Trophoblast cell (in vitro differentiated cells and primary cell): ENCODE results near the gene TMEM219.

ENCODE experiments used
- DNase-seq, 2 donors: peaks; one replicate each; pipeline ENCODE4 v3.0.0-alpha.2; 2016
- H2AFZ ChIP-seq: 2 replicates; pipeline ENCODE4 v1.6.1; 2013; ENCODE audit warnings: low read length, moderate library complexity, mild to moderate bottlenecking; ENCODE audit not compliant: insufficient read depth, poor library complexity
- H2AK5ac ChIP-seq: 2 replicates; pipeline ENCODE4 v1.6.1; 2013; ENCODE audit warnings: mild to moderate bottlenecking, low read length
- H2BK120ac ChIP-seq: 2 replicates; pipeline ENCODE4 v1.6.1; 2013; ENCODE audit warnings: low read length, mild to moderate bottlenecking, moderate library complexity; ENCODE audit not compliant: insufficient read depth, poor library complexity
- H2BK12ac ChIP-seq: 2 replicates; pipeline ENCODE4 v1.6.1; 2013; ENCODE audit warnings: mild to moderate bottlenecking, low read length, moderate library complexity
- H2BK5ac ChIP-seq: 2 replicates; pipeline ENCODE4 v1.6.1; 2013; ENCODE audit warnings: low read length, low read depth, moderate library complexity, mild to moderate bottlenecking; ENCODE audit not compliant: poor library complexity
- H3K14ac ChIP-seq: 2 replicates; pipeline ENCODE4 v1.6.1; 2013; ENCODE audit warnings: mild to moderate bottlenecking, low read length
- H3K18ac ChIP-seq: 2 replicates; pipeline ENCODE4 v1.6.1; 2013; ENCODE audit warnings: mild to moderate bottlenecking, low read length
- H3K23ac ChIP-seq: 2 replicates; pipeline ENCODE4 v1.6.1; 2013; ENCODE audit warnings: low read length
- H3K27ac ChIP-seq: 2 replicates; pipeline ENCODE4 v1.5.1; 2013; ENCODE audit warnings: low read depth, mild to moderate bottlenecking, inconsistent platforms, low read length, moderate library complexity
- H3K27me3 ChIP-seq: 2 replicates; pipeline ENCODE4 v1.6.1; 2013; ENCODE audit warnings: inconsistent platforms, mild to moderate bottlenecking, low read length, moderate library complexity; ENCODE audit not compliant: insufficient read depth
- H3K36me3 ChIP-seq, 2 experiments: 1 replicate in 1 of 2; 2 replicates in 1 of 2; pipeline ENCODE4 v1.6.1; 2013; ENCODE audit warnings: low read length in 2 of 2, mild to moderate bottlenecking in 2 of 2, moderate library complexity in 1 of 2; ENCODE audit not compliant: insufficient read depth in 2 of 2, control insufficient read depth in 1 of 2
- H3K4ac ChIP-seq: 2 replicates; pipeline ENCODE4 v1.6.1; 2013; ENCODE audit warnings: low read depth, mild to moderate bottlenecking, low read length, moderate library complexity
- H3K4me1 ChIP-seq, 2 experiments: 1 replicate in 1 of 2; 2 replicates in 1 of 2; pipeline ENCODE4 v1.6.1; 2013; ENCODE audit warnings: low read length in 2 of 2, mild to moderate bottlenecking in 2 of 2, moderate library complexity in 1 of 2; ENCODE audit not compliant: insufficient read depth in 2 of 2, control insufficient read depth in 1 of 2
- H3K4me2 ChIP-seq: 2 replicates; pipeline ENCODE4 v1.6.1; 2013; ENCODE audit warnings: inconsistent platforms, mild to moderate bottlenecking, low read length, moderate library complexity
- H3K4me3 ChIP-seq: 2 replicates; pipeline ENCODE4 v1.5.1; 2013; ENCODE audit warnings: mild to moderate bottlenecking, low read depth, low read length, inconsistent platforms
- H3K79me1 ChIP-seq: one replicate; pipeline ENCODE4 v1.6.1; 2013; ENCODE audit warnings: low read length
- H3K79me2 ChIP-seq: 2 replicates; pipeline ENCODE4 v1.6.1; 2013; ENCODE audit warnings: low read length, mild to moderate bottlenecking; ENCODE audit not compliant: control insufficient read depth, insufficient read depth, poor library complexity
- H3K9ac ChIP-seq: 2 replicates; pipeline ENCODE4 v1.6.1; 2013; ENCODE audit warnings: mild to moderate bottlenecking, low read length
- H3K9me3 ChIP-seq: 2 replicates; pipeline ENCODE4 v1.6.1; 2013; ENCODE audit warnings: low read depth, mild to moderate bottlenecking, control low read depth, inconsistent platforms, low read length; ENCODE audit not compliant: insufficient read depth
- H4K12ac ChIP-seq: 2 replicates; pipeline ENCODE4 v1.6.1; 2013; ENCODE audit warnings: low read depth, mild to moderate bottlenecking, low read length, moderate library complexity
- H4K8ac ChIP-seq: 2 replicates; pipeline ENCODE4 v1.6.1; 2013; ENCODE audit warnings: low read depth, mild to moderate bottlenecking, low read length, moderate library complexity
- H4K91ac ChIP-seq: one replicate; pipeline ENCODE4 v1.6.1; 2013; ENCODE audit warnings: low read depth, mild to moderate bottlenecking, low read length, moderate library complexity
- WGBS: extraction: QIAGEN DNeasy Blood & Tissue Kit; methylation state at CpG from one replicate; pipeline ENCODE4 v1.1.7; 2013; ENCODE audit warnings: missing lambda C conversion rate; ENCODE audit not compliant: insufficient read length, insufficient coverage; ENCODE audit errors: extremely low coverage; 5-methylcytosine and 5-hydroxymethylcytosine counted together

The TMEM219 gene

DNA sequence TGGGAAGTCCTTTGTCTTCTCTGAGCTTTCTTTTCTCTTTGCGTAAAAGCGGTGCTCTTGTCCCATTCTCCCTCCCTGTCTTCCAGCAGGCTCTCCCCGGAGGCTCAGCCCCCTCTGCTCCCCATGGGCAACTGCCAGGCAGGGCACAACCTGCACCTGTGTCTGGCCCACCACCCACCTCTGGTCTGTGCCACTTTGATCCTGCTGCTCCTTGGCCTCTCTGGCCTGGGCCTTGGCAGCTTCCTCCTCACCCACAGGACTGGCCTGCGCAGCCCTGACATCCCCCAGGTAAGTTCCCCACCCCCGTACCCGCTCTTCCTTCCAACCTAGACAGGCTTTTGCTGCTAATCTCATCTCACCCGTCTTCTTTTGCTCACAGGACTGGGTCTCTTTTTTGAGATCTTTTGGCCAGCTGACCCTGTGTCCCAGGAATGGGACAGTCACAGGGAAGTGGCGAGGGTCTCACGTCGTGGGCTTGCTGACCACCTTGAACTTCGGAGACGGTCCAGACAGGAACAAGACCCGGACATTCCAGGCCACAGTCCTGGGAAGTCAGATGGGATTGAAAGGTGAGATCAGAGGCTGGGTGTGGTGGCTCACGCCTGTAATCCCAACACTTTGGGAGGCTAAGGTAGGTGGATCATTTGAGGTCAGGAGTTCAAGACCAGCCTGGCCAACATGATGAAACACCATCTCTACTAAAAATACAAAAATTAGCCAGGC lies 1.3 kb downstream of the TMEM219 start:
- Histone ChIP-seq H3K36me3 (peaks cover 4 to 6% of the 10 kb centered on the region in 2 experiments), H3K4ac (peak overlapping the region; percentile 21), H2AFZ (no peak overlapping the region), H3K4me2 (no peak overlapping the region), H2AK5ac (peak overlapping the region; percentile 94), H3K4me3 (no peak overlapping the region), H3K4me1 (peaks cover 3 to 8% of the 10 kb centered on the region in 2 experiments), H4K91ac (peak overlapping the region; percentile 85), H2BK12ac (peak overlapping the region; percentile 68), H3K79me2 (peaks cover 6% of the 10 kb centered on the region), H3K79me1 (peaks cover 15% of the 10 kb centered on the region), H3K27ac (no peak overlapping the region), H3K14ac (peak overlapping the region; percentile 47), H3K9me3 (no peaks in the 10 kb centered on the region), H4K12ac (peak overlapping the region; percentile 80), H2BK5ac (no peak overlapping the region), H4K8ac (peak overlapping the region; percentile 83), H3K18ac (peak overlapping the region; percentile 43), H2BK120ac (no peak overlapping the region), H3K9ac (no peak overlapping the region), H3K23ac (no peak overlapping the region), H3K27me3 (no peaks in the 10 kb centered on the region)
- WGBS = no CpG with 5 or more reads among the region's 14 CpGs
- no peak for DNase-seq

- H2BK12ac ChIP-seq = no peak overlapping the region
- no peak overlapping the region for H4K8ac ChIP-seq
- no peak overlapping the region for H2BK5ac ChIP-seq
- no peak overlapping the region for H3K4ac ChIP-seq
- H3K79me1 ChIP-seq = no peaks in the 10 kb centered on the region
- H3K36me3 ChIP-seq = peaks cover 19 to 20% of the 10 kb centered on the region in 2 experiments
- H3K18ac ChIP-seq = no peak overlapping the region
- no peaks in the 10 kb centered on the region for H3K9me3 ChIP-seq
- no CpG with 5 or more reads among the region's 4 CpGs for WGBS
- no peak overlapping the region for H2BK120ac ChIP-seq
- peaks cover 0 to 1% of the 10 kb centered on the region in 2 experiments for H3K4me1 ChIP-seq
- H3K27me3 ChIP-seq = no peaks in the 10 kb centered on the region
- no peak overlapping the region for H3K23ac ChIP-seq
- DNase-seq = no peak
- no peak overlapping the region for H3K9ac ChIP-seq
- H3K4me3 ChIP-seq = no peak overlapping the region
- H3K14ac ChIP-seq = no peak overlapping the region
- H3K79me2 ChIP-seq = no peaks in the 10 kb centered on the region
- no peak overlapping the region for H2AFZ ChIP-seq
- no peak overlapping the region for H2AK5ac ChIP-seq
- no peak overlapping the region for H3K4me2 ChIP-seq
- no peak overlapping the region for H4K12ac ChIP-seq
- H4K91ac ChIP-seq = no peak overlapping the region
- H3K27ac ChIP-seq = no peak overlapping the region
These were observed 6.3 kb downstream of the TMEM219 start for GRCh38 chr16:29968205-29968604.

GRCh38 chr16:29971304-29971703 lies 9.4 kb downstream of the TMEM219 start:
- Histone ChIP-seq H3K36me3 (peaks cover 18 to 19% of the 10 kb centered on the region in 2 experiments), H3K79me2 (peaks cover 15% of the 10 kb centered on the region), H2BK5ac (no peak overlapping the region), H3K9ac (no peak overlapping the region), H3K4me1 (peaks cover 9 to 18% of the 10 kb centered on the region in 2 experiments), H3K23ac (no peak overlapping the region), H3K4ac (no peak overlapping the region), H4K91ac (no peak overlapping the region), H3K14ac (no peak overlapping the region), H2BK120ac (no peak overlapping the region), H3K4me2 (no peak overlapping the region), H4K8ac (no peak overlapping the region), H3K4me3 (no peak overlapping the region), H3K18ac (no peak overlapping the region), H2AK5ac (no peak overlapping the region), H3K79me1 (peaks cover 10% of the 10 kb centered on the region), H3K27ac (no peak overlapping the region), H4K12ac (no peak overlapping the region), H2AFZ (no peak overlapping the region), H2BK12ac (no peak overlapping the region), H3K9me3 (no peaks in the 10 kb centered on the region), H3K27me3 (no peaks in the 10 kb centered on the region)
- no CpG with 5 or more reads among the region's 8 CpGs for WGBS
- DNase-seq = no peak

- H3K9me3 ChIP-seq = no peaks in the 10 kb centered on the region
- DNase-seq = no peak
- no peak overlapping the region for H2AK5ac ChIP-seq
- peaks cover 15% of the 10 kb centered on the region for H3K79me2 ChIP-seq
- H3K4me3 ChIP-seq = no peak overlapping the region
- peaks cover 10% of the 10 kb centered on the region for H3K79me1 ChIP-seq
- H3K27me3 ChIP-seq = no peaks in the 10 kb centered on the region
- H3K14ac ChIP-seq = no peak overlapping the region
- H4K91ac ChIP-seq = no peak overlapping the region
- H2BK12ac ChIP-seq = no peak overlapping the region
- H3K36me3 ChIP-seq = peaks cover 23 to 24% of the 10 kb centered on the region in 2 experiments
- no peak overlapping the region for H3K27ac ChIP-seq
- H4K8ac ChIP-seq = no peak overlapping the region
- no CpG with 5 or more reads among the region's 1 CpG for WGBS
- no peak overlapping the region for H3K23ac ChIP-seq
- H3K18ac ChIP-seq = no peak overlapping the region
- H3K4me1 ChIP-seq = peaks cover 9 to 22% of the 10 kb centered on the region in 2 experiments
- no peak overlapping the region for H2BK120ac ChIP-seq
- H2AFZ ChIP-seq = no peak overlapping the region
- no peak overlapping the region for H2BK5ac ChIP-seq
- no peak overlapping the region for H4K12ac ChIP-seq
- no peak overlapping the region for H3K4ac ChIP-seq
- H3K4me2 ChIP-seq = no peak overlapping the region
- no peak overlapping the region for H3K9ac ChIP-seq
These were observed 10.6 kb downstream of the TMEM219 start for GRCh38 chr16:29972500-29972899.
